Skeletal muscle tissue (tissue), 5 donors: Measurements from ENCODE around the gene CACHD1. TPM values are rescaled to one million over a fixed set of nuclear protein-coding genes. Genes with fewer than 3 reads are reported as not detected.
"Not testable (repeated sequence)": the region's sequence is repeated elsewhere in the genome, so short reads cannot be mapped to it uniquely, and the experiment has no call there.

ENCODE experiments used
- H3K27ac ChIP-seq: one replicate; pipeline ENCODE4 v1.7.0; 2013; ENCODE audit warnings: mild to moderate bottlenecking, low read depth, low read length, inconsistent platforms
- H3K27me3 ChIP-seq, 3 donors: one replicate each; pipeline ENCODE4 v1.7.0; 2013; ENCODE audit warnings: low read length in 3 of 3; ENCODE audit not compliant: control insufficient read depth in 3 of 3, insufficient read depth in 3 of 3
- H3K36me3 ChIP-seq, 3 donors: one replicate each; pipeline ENCODE4 v1.7.0; 2013; ENCODE audit warnings: low read length in 3 of 3; ENCODE audit not compliant: control insufficient read depth in 3 of 3, insufficient read depth in 3 of 3
- H3K4me1 ChIP-seq, 3 donors: one replicate each; pipeline ENCODE4 v1.7.0; 2013; ENCODE audit warnings: low read length in 3 of 3, mild to moderate bottlenecking in 3 of 3; ENCODE audit not compliant: control insufficient read depth in 3 of 3, insufficient read depth in 3 of 3
- H3K4me3 ChIP-seq, 3 donors: one replicate each; pipeline ENCODE4 v1.7.0; 2013; ENCODE audit warnings: low read length in 3 of 3
- H3K9ac ChIP-seq, 3 donors: one replicate each; pipeline ENCODE4 v1.7.0; 2013; ENCODE audit warnings: low read length in 3 of 3, mild to moderate bottlenecking in 3 of 3, moderate library complexity in 2 of 3, low read depth in 1 of 3
- H3K9me3 ChIP-seq, 3 donors: one replicate each; pipeline ENCODE4 v1.7.0; 2013; ENCODE audit warnings: low read length in 3 of 3; ENCODE audit not compliant: control insufficient read depth in 3 of 3
- small RNA-seq: library from RNA; depleted of rRNA; stranded (forward); fragments of <200 nt; gene quantifications from one replicate; pipeline ENCODE3, GENCODE V24; 2014
- total RNA-seq: library from RNA; depleted of rRNA; stranded (reverse); fragments of >200 nt; gene quantifications from one replicate; pipeline ENCODE4 v1.2.3, GENCODE V29; 2014
- donor health status: Osteomylitis.

The CACHD1 gene
- total RNA-seq, 1 donor from 2014 or later, result 12.5 TPM

- Histone ChIP-seq H3K4me3 (no peak overlapping the region), H3K36me3 (no peaks in the 10 kb centered on the region), H3K27ac (no peak overlapping the region), H3K9ac (no peak overlapping the region), H3K9me3 (no peaks in the 10 kb centered on the region), H3K4me1 (no peaks in the 10 kb centered on the region), H3K27me3 (no peaks in the 10 kb centered on the region)
These were observed 251.2 kb downstream of the CACHD1 start for GRCh38 chr1:64721135-64721534.

GRCh38 chr1:64721576-64722145 lies 251.7 kb downstream of the CACHD1 start:
- no peaks in the 10 kb centered on the region for H3K27me3 ChIP-seq
- H3K4me3 ChIP-seq, result no peak overlapping the region
- H3K9ac ChIP-seq, result no peak overlapping the region
- H3K36me3 ChIP-seq, result no peaks in the 10 kb centered on the region
- no peak overlapping the region for H3K27ac ChIP-seq
- H3K4me1 ChIP-seq, result no peaks in the 10 kb centered on the region
- no peaks in the 10 kb centered on the region for H3K9me3 ChIP-seq

- H3K9ac ChIP-seq, result no peak overlapping the region
- no peaks in the 10 kb centered on the region for H3K9me3 ChIP-seq
- H3K36me3 ChIP-seq, result no peaks in the 10 kb centered on the region
- H3K27ac ChIP-seq, result no peak overlapping the region
- no peaks in the 10 kb centered on the region for H3K4me1 ChIP-seq
- H3K27me3 ChIP-seq, result no peaks in the 10 kb centered on the region
- no peak overlapping the region for H3K4me3 ChIP-seq
These were observed 257.9 kb downstream of the CACHD1 start for GRCh38 chr1:64727861-64728260.

- Histone ChIP-seq H3K4me1 (no peaks in the 10 kb centered on the region), H3K9ac (no peak overlapping the region), H3K9me3 (no peaks in the 10 kb centered on the region), H3K4me3 (no peak overlapping the region), H3K27ac (no peak overlapping the region), H3K36me3 (no peaks in the 10 kb centered on the region), H3K27me3 (no peaks in the 10 kb centered on the region)
These were observed 263.8 kb downstream of the CACHD1 start for GRCh38 chr1:64733581-64734286.

- Histone ChIP-seq H3K27me3 (no peaks in the 10 kb centered on the region), H3K4me3 (no peak overlapping the region), H3K4me1 (no peaks in the 10 kb centered on the region), H3K9me3 (no peaks in the 10 kb centered on the region), H3K36me3 (no peaks in the 10 kb centered on the region), H3K9ac (no peak overlapping the region), H3K27ac (no peak overlapping the region)
These were observed 264.3 kb downstream of the CACHD1 start for GRCh38 chr1:64734287-64734652.

GRCh38 chr1:64740687-64741086 lies 270.8 kb downstream of the CACHD1 start:
- H3K4me1 ChIP-seq, H3K36me3 ChIP-seq, H3K9me3 ChIP-seq, H3K27ac ChIP-seq, H3K9ac ChIP-seq, H3K4me3 ChIP-seq, H3K27me3 ChIP-seq: not testable (repeated sequence)

Small RNA genes lying within 50 kb of the gene (small RNA-seq; reads per million reads assigned to genes)
- not detected for gene MIR4794
